Stimulated activated CD4-positive, alpha-beta T cell treated with anti-CD3 and anti-CD28 coated beads, Interleukin-2, amount 100 ng/mL, for 4 hours (primary cell): Measurements from ENCODE around the gene BASP1.
"Not testable (repeated sequence)": the region's sequence is repeated elsewhere in the genome, so short reads cannot be mapped to it uniquely, and the experiment has no call there.

Source experiments
- DNase-seq: peaks from one replicate; pipeline ENCODE4 v3.0.0-alpha.2; 2020; ENCODE audit warnings: low read depth

Gene BASP1

GRCh38 chr5:17191574-17191973 is 25.9 kb upstream of the BASP1 start:
- not testable (repeated sequence) for DNase-seq

- no peak for DNase-seq
These were observed 25.2 kb upstream of the BASP1 start for GRCh38 chr5:17192191-17192590.

GRCh38 chr5:17196024-17196423 is 21.4 kb upstream of the BASP1 start:
- no peak for DNase-seq

GRCh38 chr5:17196697-17197096 is 20.7 kb upstream of the BASP1 start:
- no peak for DNase-seq

GRCh38 chr5:17203329-17204132 is 13.9 kb upstream of the BASP1 start:
- DNase-seq, result no peak

GRCh38 chr5:17204133-17204489 is 13.3 kb upstream of the BASP1 start:
- DNase-seq, result no peak

GRCh38 chr5:17206021-17206420 is 11.4 kb upstream of the BASP1 start:
- no peak for DNase-seq

- no peak for DNase-seq
These were observed 5.2 kb upstream of the BASP1 start for GRCh38 chr5:17212191-17212590.

- DNase-seq, result no peak
These were observed 4.4 kb upstream of the BASP1 start for GRCh38 chr5:17212996-17213395.

GRCh38 chr5:17213938-17214337 is 3.5 kb upstream of the BASP1 start:
- no peak for DNase-seq

GRCh38 chr5:17214893-17215292 is 2.5 kb upstream of the BASP1 start:
- DNase-seq, result no peak

- no peak for DNase-seq
These were observed 2.1 kb upstream of the BASP1 start for GRCh38 chr5:17215361-17215760.

GRCh38 chr5:17216176-17216973 is 1.1 kb upstream of the BASP1 start:
- DNase-seq, result peak; percentile 19

- no peak for DNase-seq
These were observed 398 bp upstream of the BASP1 start for GRCh38 chr5:17216974-17217492.

GRCh38 chr5:17218353-17219005 is 1.0 kb downstream of the BASP1 start:
- no peak for DNase-seq

GRCh38 chr5:17219006-17219422 is 1.6 kb downstream of the BASP1 start:
- DNase-seq, result no peak

GRCh38 chr5:17219469-17219868 is 2.0 kb downstream of the BASP1 start:
- DNase-seq, result no peak

GRCh38 chr5:17219992-17220391 is 2.6 kb downstream of the BASP1 start:
- no peak for DNase-seq

GRCh38 chr5:17220469-17220868 is 3.0 kb downstream of the BASP1 start:
- no peak for DNase-seq

- DNase-seq, result no peak
These were observed 4.6 kb downstream of the BASP1 start for GRCh38 chr5:17221843-17222636.

GRCh38 chr5:17222664-17223063 is 5.2 kb downstream of the BASP1 start:
- no peak for DNase-seq
